Measurements from ENCODE around the gene PDE6H. TPM values are rescaled to one million over a fixed set of nuclear protein-coding genes. Genes with fewer than 3 reads are reported as not detected.

The PDE6H gene
- total RNA-seq, 1 donor from 2014 or later = not detected

GRCh38 chr12:14962797-14963196, 10.0 kb upstream of the PDE6H start:
- no peak for TF ChIP-seq CTCF (IDR thresholded peaks at IDR 0.05; ENCODE audit: unreplicated experiment)
- no peak for DNase-seq (ENCODE audit: low spot score in 2 of 2, unreplicated experiment in 2 of 2)
- Mint-ChIP-seq H3K36me3 (no peaks in the 10 kb centered on the region), H3K4me3 (no peak overlapping the region), H3K9me3 (no peaks in the 10 kb centered on the region), H3K27me3 (ENCODE audit: low read depth) (no peaks in the 10 kb centered on the region), H3K4me1 (peaks cover 29% of the 10 kb centered on the region), H3K27ac (no peak overlapping the region)

GRCh38 chr12:14963520-14963919, 9.3 kb upstream of the PDE6H start:
- H3K36me3 Mint-ChIP-seq = no peaks in the 10 kb centered on the region
- H3K4me3 Mint-ChIP-seq = no peak overlapping the region
- H3K4me1 Mint-ChIP-seq = peaks cover 22% of the 10 kb centered on the region
- no peak for TF ChIP-seq CTCF (IDR thresholded peaks at IDR 0.05; ENCODE audit: unreplicated experiment)
- H3K27me3 Mint-ChIP-seq (ENCODE audit: low read depth) = no peaks in the 10 kb centered on the region
- DNase-seq (ENCODE audit: low spot score in 2 of 2, unreplicated experiment in 2 of 2) = no peak
- no peak overlapping the region for H3K27ac Mint-ChIP-seq
- no peaks in the 10 kb centered on the region for H3K9me3 Mint-ChIP-seq

GRCh38 chr12:14964406-14964805, 8.4 kb upstream of the PDE6H start:
- no peaks in the 10 kb centered on the region for H3K36me3 Mint-ChIP-seq

GRCh38 chr12:14965221-14965620, 7.6 kb upstream of the PDE6H start:
- Mint-ChIP-seq H3K9me3 (peaks cover 8% of the 10 kb centered on the region), H3K27ac (no peak overlapping the region), H3K36me3 (peaks cover 4% of the 10 kb centered on the region), H3K27me3 (ENCODE audit: low read depth) (no peaks in the 10 kb centered on the region), H3K4me3 (no peak overlapping the region), H3K4me1 (peaks cover 12% of the 10 kb centered on the region)
- TF ChIP-seq CTCF (IDR thresholded peaks at IDR 0.05; ENCODE audit: unreplicated experiment) = no peak
- DNase-seq (ENCODE audit: low spot score in 2 of 2, unreplicated experiment in 2 of 2) = no peak

More at GRCh38 chr12:14964406-14964805, 8.4 kb upstream of the PDE6H start:
- no peak overlapping the region for H3K27ac Mint-ChIP-seq
- no peak for TF ChIP-seq CTCF (IDR thresholded peaks at IDR 0.05; ENCODE audit: unreplicated experiment)
- H3K4me1 Mint-ChIP-seq = peaks cover 15% of the 10 kb centered on the region
- no peaks in the 10 kb centered on the region for H3K27me3 Mint-ChIP-seq (ENCODE audit: low read depth)
- no peak for DNase-seq (ENCODE audit: low spot score in 2 of 2, unreplicated experiment in 2 of 2)
- no peak overlapping the region for H3K4me3 Mint-ChIP-seq
- H3K9me3 Mint-ChIP-seq = peaks cover 3% of the 10 kb centered on the region

- Mint-ChIP-seq H3K4me3 (no peak overlapping the region), H3K36me3 (peaks cover 4% of the 10 kb centered on the region), H3K27me3 (ENCODE audit: low read depth) (no peaks in the 10 kb centered on the region), H3K9me3 (peaks cover 17% of the 10 kb centered on the region), H3K27ac (no peak overlapping the region), H3K4me1 (no peaks in the 10 kb centered on the region)
- no peak for TF ChIP-seq CTCF (IDR thresholded peaks at IDR 0.05; ENCODE audit: unreplicated experiment)
- DNase-seq (ENCODE audit: low spot score in 2 of 2, unreplicated experiment in 2 of 2) = no peak
These were observed 4.4 kb upstream of the PDE6H start for GRCh38 chr12:14968478-14968877.

- H3K9me3 Mint-ChIP-seq = peaks cover 17% of the 10 kb centered on the region
- no peak overlapping the region for H3K4me3 Mint-ChIP-seq
- no peak for TF ChIP-seq CTCF (IDR thresholded peaks at IDR 0.05; ENCODE audit: unreplicated experiment)
- no peak for DNase-seq (ENCODE audit: low spot score in 2 of 2, unreplicated experiment in 2 of 2)
- H3K27ac Mint-ChIP-seq = no peak overlapping the region
- no peaks in the 10 kb centered on the region for H3K27me3 Mint-ChIP-seq (ENCODE audit: low read depth)
- H3K36me3 Mint-ChIP-seq = peaks cover 4% of the 10 kb centered on the region
- H3K4me1 Mint-ChIP-seq = peaks cover 3% of the 10 kb centered on the region
These were observed 2.4 kb upstream of the PDE6H start for GRCh38 chr12:14970473-14970872.
